ENCODE results near the gene IL12B.

GRCh38 chr5:159377653-159378052 lies 47.4 kb upstream of the IL12B start:
- TF ChIP-seq CTCF (conservative IDR thresholded peaks at IDR 0.05; ENCODE audit: low read depth, low read length) (no peak), EZH2 (IDR thresholded peaks at IDR 0.05; ENCODE audit: borderline replicate concordance, low read depth, low read length, poor library complexity, severe bottlenecking) (no peak)

All from A673 (cell line).